Heart left ventricle (tissue), 16 donors: ENCODE measurements around the gene HHAT. TPM values are rescaled to one million over a fixed set of nuclear protein-coding genes. Genes with fewer than 3 reads are reported as not detected.

Experiments used
- ATAC-seq, 4 donors: fragments of 200-7000 bp; cut with Tn5 transposase; one replicate each; pipeline ENCODE4 v1.9.1; 2020 to 2022; ENCODE audit warnings: moderate library complexity in 4 of 4, mild to moderate bottlenecking in 3 of 4, moderate number of reproducible peaks in 1 of 4
- DNase-seq, 5 donors: peaks; one replicate each; pipeline ENCODE4 v3.0.0-alpha.2; 2020
- H3K27ac ChIP-seq, 12 donors: fragments of 200-600 bp; sonication (generic) in 4 of 12; one replicate each; pipeline versions ENCODE4 v1.5.0 to v1.8.0; 2016 to 2022; ENCODE audit warnings: mild to moderate bottlenecking in 2 of 12
- H3K27me3 ChIP-seq, 9 donors: fragments of 200-600 bp; sonication (generic) in 2 of 9; one replicate each; pipeline versions ENCODE4 v1.5.1 to v1.8.0; 2016 to 2022; ENCODE audit warnings: mild to moderate bottlenecking in 3 of 9
- H3K36me3 ChIP-seq, 9 donors: fragments of 200-600 bp; sonication (generic) in 2 of 9; one replicate each; pipeline versions ENCODE4 v1.5.0 to v1.8.0; 2018 to 2022; ENCODE audit warnings: mild to moderate bottlenecking in 2 of 9
- H3K4me1 ChIP-seq, 12 donors: fragments of 200-600 bp; sonication (generic) in 4 of 12; one replicate each; pipeline versions ENCODE4 v1.5.0 to v1.8.0; 2016 to 2022; ENCODE audit warnings: mild to moderate bottlenecking in 3 of 12
- H3K4me3 ChIP-seq, 12 donors: fragments of 200-600 bp; sonication (generic) in 4 of 12; one replicate each; pipeline versions ENCODE4 v1.5.0 to v1.8.0; 2017 to 2022; ENCODE audit warnings: mild to moderate bottlenecking in 9 of 12, moderate library complexity in 4 of 12
- H3K9me3 ChIP-seq, 12 donors: fragments of 200-600 bp; sonication (generic) in 4 of 12; one replicate each; pipeline versions ENCODE4 v1.5.0 to v1.8.0; 2016 to 2022; ENCODE audit warnings: mild to moderate bottlenecking in 1 of 12
- POLR2A ChIP-seq, 2 donors: fragments of 450-650 bp; IDR thresholded peaks; one replicate each; pipeline ENCODE4 v1.6.1; 2017; ENCODE audit warnings: antibody characterized with exemption in 2 of 2, mild to moderate bottlenecking in 2 of 2, moderate library complexity in 2 of 2
- WGBS, 4 donors: extraction: QIAGEN DNeasy Blood & Tissue Kit in 2 of 4; methylation state at CpG; one replicate each; pipeline versions ENCODE4 v1.1.5 to v1.1.7; 2013 to 2018; 5-methylcytosine and 5-hydroxymethylcytosine counted together
- intact Hi-C, 10 donors: fragments of 100-400 bp; cut with DNase I; formaldehyde crosslinking; loops; one replicate each; pipeline versions ENCODE4 v1.11.1 to v1.14.2; 2022
- polyA plus RNA-seq, 2 donors: library from polyadenylated mRNA; stranded (reverse); fragments of 200-250 nt; gene quantifications; one replicate each; pipeline ENCODE4 v1.2.3, GENCODE V29; 2013
- total RNA-seq, 9 donors: library from RNA; depleted of rRNA in 2 of 9; stranded (reverse); fragments of >200 nt in 2 of 9; fragmentation: NEBNext Ultra II Directional in 3 of 9; extraction: Animal tissue kit (Norgen Biotek cat#: 25700) in 3 of 9; gene quantifications; one replicate each; pipeline versions ENCODE4 v1.1.0 to v1.2.4, GENCODE V29; 2016 to 2023
- TF ChIP-seq, protein P1 (sequence below), 12 donors: fragments of 200-600 bp; sonication (generic) in 4 of 12; IDR thresholded peaks; one replicate each; pipeline versions ENCODE4 v1.5.0 to v1.8.0; 2018 to 2022; ENCODE audit warnings: antibody characterized with exemption in 12 of 12, mild to moderate bottlenecking in 5 of 12
- donor health status: ischemic (EF 13 %, LVEDD 7.1; RV severe dilation, severe dysfunction).
- donor health status: healthy with polysubstance abuse.
- donor health status: DM: no; HTN: yes; CAD: no.
- donor health status: DM: no; HTN: no; CAD: no.
- donor health status: ischemic (EF 25% LVEDD 6.9; RV normal size, moderate dysfunction).
- donor health status: ischemic (EF 25% LVEDD 5.7; RV mildly dilated, moderate dysfunction).
- donor health status: healthy.
- donor health status: DM: yes; HTN: yes; CAD: no.
- donor health status: ischemic (EF 35%, LVEDD 5.7; RV mildly dilated, moderate dysfunction).
- donor health status: nonischemic (EF 11% LVEDD 7.7; RV severe dilation, severe dysfunction).
- donor health status: DM: yes; HTN: yes; CAD: no.
- donor health status: PGD.
- donor health status: ischemic (EF 29% LVEDD 5.4; RV normal size, mild dysfunction).
- donor health status: nonischemic (EF 23%, LVEDD 6.1; RV moderate dilation, normal function).

The HHAT gene
- total and polyA plus RNA-seq, 11 donors, result 0.98 to 4.7 (median 2.8) TPM

DNA sequence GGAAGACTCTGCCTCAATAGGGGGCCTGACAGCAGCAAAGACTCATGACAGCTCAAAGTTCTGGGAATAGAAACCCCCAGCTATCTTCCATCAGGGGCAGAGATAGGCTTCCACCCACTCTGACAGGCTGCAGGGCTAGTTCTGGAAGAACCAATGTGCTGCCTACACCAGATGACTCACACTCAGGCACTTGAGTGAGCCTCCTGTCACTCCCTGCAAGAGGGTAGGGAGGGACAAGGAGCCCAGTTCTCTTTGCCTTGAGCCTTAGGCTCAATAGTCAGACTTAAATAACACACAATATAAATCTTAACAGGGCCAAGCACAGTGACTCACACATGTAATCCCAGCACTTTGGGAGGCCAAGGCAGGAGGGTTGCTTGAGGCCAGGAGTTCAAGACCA, 386.4 kb downstream of the HHAT start:
- no peak for ATAC-seq
- intact Hi-C loops, result loop anchor here in 1 of 10 donors (10.0 kb wide), 1 partner anchor 420 kb away; the partner anchor contains the start of gene KCNH1
- no peak for TF ChIP-seq POLR2A (IDR thresholded peaks at IDR 0.05)
- TF ChIP-seq, protein P1, sequence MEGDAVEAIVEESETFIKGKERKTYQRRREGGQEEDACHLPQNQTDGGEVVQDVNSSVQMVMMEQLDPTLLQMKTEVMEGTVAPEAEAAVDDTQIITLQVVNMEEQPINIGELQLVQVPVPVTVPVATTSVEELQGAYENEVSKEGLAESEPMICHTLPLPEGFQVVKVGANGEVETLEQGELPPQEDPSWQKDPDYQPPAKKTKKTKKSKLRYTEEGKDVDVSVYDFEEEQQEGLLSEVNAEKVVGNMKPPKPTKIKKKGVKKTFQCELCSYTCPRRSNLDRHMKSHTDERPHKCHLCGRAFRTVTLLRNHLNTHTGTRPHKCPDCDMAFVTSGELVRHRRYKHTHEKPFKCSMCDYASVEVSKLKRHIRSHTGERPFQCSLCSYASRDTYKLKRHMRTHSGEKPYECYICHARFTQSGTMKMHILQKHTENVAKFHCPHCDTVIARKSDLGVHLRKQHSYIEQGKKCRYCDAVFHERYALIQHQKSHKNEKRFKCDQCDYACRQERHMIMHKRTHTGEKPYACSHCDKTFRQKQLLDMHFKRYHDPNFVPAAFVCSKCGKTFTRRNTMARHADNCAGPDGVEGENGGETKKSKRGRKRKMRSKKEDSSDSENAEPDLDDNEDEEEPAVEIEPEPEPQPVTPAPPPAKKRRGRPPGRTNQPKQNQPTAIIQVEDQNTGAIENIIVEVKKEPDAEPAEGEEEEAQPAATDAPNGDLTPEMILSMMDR (IDR thresholded peaks at IDR 0.05), result no peak

DNA sequence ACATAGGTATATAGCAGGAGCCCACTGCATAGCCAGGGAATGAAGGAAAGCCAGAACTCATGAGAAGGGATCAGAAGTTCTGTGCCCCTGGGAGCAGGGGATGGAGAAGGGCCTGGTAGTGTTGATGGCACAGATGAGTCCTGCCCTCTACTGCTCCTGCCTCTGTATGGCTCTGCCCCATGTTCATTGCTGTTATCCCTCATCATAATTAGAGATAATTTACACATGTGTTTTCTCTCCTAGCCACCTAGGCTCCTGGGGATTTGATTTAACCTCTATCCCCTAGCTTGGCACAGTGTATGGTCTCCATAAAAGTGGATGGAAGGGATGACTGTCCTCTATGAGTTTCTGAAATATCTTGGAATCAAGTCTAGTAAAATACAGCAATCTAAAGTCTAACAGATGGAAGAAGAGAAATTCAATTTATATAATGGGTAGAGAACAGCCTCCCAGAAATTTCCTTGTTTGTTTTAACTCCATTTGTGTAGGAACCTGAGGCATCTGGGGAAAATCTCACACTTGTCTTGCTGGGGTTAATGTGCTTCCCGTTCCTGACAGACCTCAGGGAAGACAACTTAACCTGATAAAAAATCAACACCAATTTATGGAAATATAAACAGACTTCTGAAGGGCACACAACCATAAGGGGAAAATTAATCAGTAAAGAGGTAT, 393.8 kb downstream of the HHAT start:
- H3K4me1 ChIP-seq, result no peaks in the 10 kb centered on the region
- no peak for TF ChIP-seq POLR2A (IDR thresholded peaks at IDR 0.05)
- 25 to 39% (median 31%) methylated on average over 1 of the region's 1 CpG for WGBS, 4 donors

More for the DNA sequence above, 386.4 kb downstream of the HHAT start:
- H3K27me3 ChIP-seq, result peaks cover 0 to 3% (median 0%) of the 10 kb centered on the region in 9 donors
- H3K4me3 ChIP-seq, result no peak overlapping the region
- H3K9me3 ChIP-seq, result no peaks in the 10 kb centered on the region
- H3K4me1 ChIP-seq, result no peaks in the 10 kb centered on the region
- no peaks in the 10 kb centered on the region for H3K36me3 ChIP-seq
- H3K27ac ChIP-seq, result no peak overlapping the region
- DNase-seq, result no peak

GRCh38 chr1:210723646-210724045, 394.9 kb downstream of the HHAT start:
- TF ChIP-seq POLR2A (IDR thresholded peaks at IDR 0.05), result no peak
- TF ChIP-seq, protein P1 (IDR thresholded peaks at IDR 0.05), result no peak
- H3K4me3 ChIP-seq, result no peak overlapping the region
- H3K27ac ChIP-seq, result no peak overlapping the region
- no peak for ATAC-seq
- DNase-seq, result no peak
- intact Hi-C loops, result no loop called here
- no peaks in the 10 kb centered on the region for H3K36me3 ChIP-seq
- peaks cover 0 to 3% (median 0%) of the 10 kb centered on the region in 9 donors for H3K27me3 ChIP-seq
- H3K4me1 ChIP-seq, result no peaks in the 10 kb centered on the region
- 16 to 25% (median 17%) methylated on average over 4 of the region's 4 CpGs for WGBS, 4 donors
- no peaks in the 10 kb centered on the region for H3K9me3 ChIP-seq

More for the DNA sequence above, 393.8 kb downstream of the HHAT start:
- Histone ChIP-seq H3K36me3 (no peaks in the 10 kb centered on the region), H3K9me3 (no peaks in the 10 kb centered on the region), H3K27me3 (peaks cover 0 to 3% (median 0%) of the 10 kb centered on the region in 9 donors), H3K27ac (no peak overlapping the region), H3K4me3 (no peak overlapping the region)
- intact Hi-C loops, result no loop called here
- DNase-seq, result no peak
- no peak for ATAC-seq

DNA sequence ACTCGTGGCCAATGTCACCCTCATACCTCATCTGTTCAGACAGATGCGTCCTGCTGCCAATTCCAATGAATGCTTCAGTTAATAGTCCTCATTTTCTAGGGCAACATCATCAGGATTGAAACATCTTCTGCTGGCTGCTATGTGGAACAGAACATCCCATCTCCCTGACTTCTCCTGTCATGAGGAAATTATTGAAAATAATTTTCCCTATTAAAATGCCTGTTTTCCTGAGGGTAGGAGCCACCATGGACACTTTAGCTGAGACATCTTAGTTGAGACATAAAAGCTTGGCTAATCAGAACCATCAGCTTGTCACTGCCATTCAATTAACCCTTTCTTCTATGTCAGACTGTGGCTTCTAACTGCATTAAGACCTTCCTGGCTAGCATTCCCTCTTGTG, 396.1 kb downstream of the HHAT start:
- H3K9me3 ChIP-seq, result no peaks in the 10 kb centered on the region
- H3K27ac ChIP-seq, result no peak overlapping the region
- intact Hi-C loops, result no loop called here
- 74 to 86% (median 81%) methylated on average over 2 of the region's 2 CpGs for WGBS, 4 donors
- H3K36me3 ChIP-seq, result no peaks in the 10 kb centered on the region
- no peak overlapping the region for H3K4me3 ChIP-seq
- no peak for ATAC-seq
- H3K27me3 ChIP-seq, result peaks cover 0 to 3% (median 0%) of the 10 kb centered on the region in 9 donors
- no peak for DNase-seq
- TF ChIP-seq, protein P1 (IDR thresholded peaks at IDR 0.05), result no peak
- no peak for TF ChIP-seq POLR2A (IDR thresholded peaks at IDR 0.05)
- no peaks in the 10 kb centered on the region for H3K4me1 ChIP-seq

Other genes with a start within 250 kb of the HHAT start
- 1 to 10 TPM; 1.2 to 4.7 (median 2.5) TPM for gene SERTAD4, start 96.1 kb upstream of the HHAT start, total RNA-seq
- gene SERTAD4, start 96.1 kb upstream of the HHAT start, polyA plus RNA-seq, result 1 to 10 TPM in 1 of 2 donors, under 1 TPM in 1; 0.95 to 1.7 TPM